GM18870 (cell line): ENCODE measurements around the gene SYNE1.

Experiments used
- ATAC-seq: cut with Tn5 transposase; IDR thresholded peaks from one replicate; pipeline ENCODE4 v1.9.1; 2021; ENCODE audit warnings: moderate library complexity; ENCODE audit not compliant: unreplicated experiment

SYNE1 gene

DNA sequence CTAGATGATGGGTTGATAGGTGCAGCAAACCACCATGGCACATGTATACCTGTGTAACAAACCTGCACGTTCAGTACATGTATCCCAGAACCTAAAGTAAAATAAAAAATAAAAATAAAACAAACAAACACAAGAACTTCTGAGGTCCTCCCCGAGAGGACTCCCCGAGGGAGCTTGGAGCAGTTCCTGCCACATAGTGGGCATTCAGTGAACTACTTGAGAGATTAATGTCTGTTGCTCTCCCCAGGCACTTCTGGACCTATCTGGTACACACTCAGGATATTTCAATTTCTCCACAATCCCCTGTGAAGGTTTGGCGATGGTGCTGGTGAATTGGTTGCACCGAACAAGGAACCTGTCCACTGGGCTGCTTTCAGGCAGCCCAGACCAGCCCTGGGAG lies 518.5 kb downstream of the SYNE1 start:
- no peak for ATAC-seq

DNA sequence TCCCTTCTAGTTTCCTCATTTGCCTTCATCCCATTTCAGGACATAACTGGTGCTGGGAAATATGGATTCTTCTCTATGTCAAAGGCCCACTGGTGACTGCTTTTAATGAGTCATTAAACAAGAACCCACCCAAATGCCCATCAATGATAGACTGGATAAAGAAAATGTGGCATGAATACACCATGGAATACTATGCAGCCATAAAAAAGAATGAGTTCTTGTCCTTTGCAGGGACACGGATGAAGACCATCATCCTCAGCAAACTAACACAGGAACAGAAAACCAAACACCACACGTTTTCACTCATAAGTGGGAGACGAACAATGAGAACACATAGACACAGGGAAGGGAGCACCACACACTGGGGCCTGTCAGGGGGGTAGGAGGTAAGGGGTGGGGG lies 518.9 kb downstream of the SYNE1 start:
- no peak for ATAC-seq

DNA sequence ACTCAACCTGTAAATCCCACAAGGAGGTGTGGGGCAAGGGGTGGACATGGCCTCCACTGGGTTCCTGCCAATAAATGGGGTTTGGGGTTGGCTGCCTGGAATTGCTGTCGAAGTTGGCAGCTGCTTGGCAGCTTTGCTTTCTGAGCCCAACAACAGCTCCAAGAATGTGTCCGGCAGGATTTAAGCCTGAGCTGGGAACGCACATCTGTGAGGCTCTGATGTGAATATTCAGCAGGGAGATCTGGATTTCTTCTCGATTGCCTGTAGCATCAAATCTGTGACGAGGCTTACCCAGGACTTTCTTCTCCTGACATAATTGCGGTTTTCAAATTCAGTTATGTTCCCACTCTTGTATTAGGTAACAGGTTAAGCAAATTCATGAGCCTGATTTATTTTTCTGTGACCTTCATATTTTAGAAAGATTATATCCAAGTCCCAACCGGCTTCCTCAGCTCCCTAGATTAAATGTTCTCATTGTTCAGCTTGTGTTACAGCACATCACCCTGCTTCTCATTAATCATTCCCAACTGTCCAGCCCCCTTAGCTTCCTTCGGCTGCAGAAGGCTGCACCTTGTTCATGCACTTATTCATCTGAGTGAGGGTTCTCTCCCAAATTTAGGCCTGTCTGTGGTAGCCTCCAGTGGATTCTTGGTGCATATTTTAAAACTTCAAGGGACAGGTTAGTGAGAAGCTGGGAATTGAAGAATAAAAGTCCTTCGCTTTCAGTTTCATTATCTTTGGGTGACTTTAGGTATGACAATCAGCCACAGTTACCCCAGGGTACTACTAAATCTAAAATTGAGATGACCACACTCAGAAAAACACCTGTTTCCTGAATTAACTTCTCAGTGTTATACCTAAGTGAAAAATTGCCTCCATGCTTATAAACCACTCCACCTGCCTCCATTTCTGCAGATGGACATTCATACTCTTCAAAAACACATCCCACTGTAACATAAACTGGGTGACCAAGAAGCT lies 519.7 kb downstream of the SYNE1 start:
- ATAC-seq = peak; percentile 87

DNA sequence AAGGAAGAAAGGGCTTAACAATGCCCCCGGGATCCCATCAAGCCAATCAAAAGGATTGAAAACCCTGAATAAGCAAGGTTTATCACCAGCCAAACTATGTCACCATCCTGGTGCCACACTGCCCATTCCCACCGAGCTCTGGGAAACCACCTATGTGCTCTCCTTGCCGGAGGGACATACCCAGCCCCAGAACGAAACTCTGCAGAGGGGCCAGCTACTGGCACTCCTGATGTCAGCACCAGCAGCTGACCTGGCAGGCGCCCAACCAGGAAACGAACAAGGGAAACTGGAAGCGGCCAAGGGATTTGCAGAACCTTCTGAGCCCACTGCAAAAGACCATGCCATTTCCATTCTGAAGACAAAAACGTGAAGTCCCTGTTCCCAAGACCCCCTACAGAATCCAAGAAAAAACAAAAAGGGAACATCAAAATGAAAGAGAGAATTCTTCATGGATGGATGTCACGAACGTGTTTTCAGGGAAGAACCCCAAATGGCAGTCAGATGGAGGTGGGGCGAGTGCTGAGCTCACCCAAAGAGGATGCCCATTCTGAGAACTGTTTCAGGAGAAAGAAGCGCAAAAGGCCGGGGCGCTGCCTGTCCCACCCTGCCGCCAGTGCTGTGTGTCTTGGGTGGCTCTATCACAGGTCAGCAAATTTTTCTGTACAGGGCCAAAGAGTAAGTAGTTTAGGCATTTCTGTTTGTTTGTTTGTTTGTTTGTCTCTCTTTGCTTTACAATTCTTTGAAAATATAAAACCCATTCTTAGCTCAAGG lies 524.5 kb downstream of the SYNE1 start:
- no peak for ATAC-seq

DNA sequence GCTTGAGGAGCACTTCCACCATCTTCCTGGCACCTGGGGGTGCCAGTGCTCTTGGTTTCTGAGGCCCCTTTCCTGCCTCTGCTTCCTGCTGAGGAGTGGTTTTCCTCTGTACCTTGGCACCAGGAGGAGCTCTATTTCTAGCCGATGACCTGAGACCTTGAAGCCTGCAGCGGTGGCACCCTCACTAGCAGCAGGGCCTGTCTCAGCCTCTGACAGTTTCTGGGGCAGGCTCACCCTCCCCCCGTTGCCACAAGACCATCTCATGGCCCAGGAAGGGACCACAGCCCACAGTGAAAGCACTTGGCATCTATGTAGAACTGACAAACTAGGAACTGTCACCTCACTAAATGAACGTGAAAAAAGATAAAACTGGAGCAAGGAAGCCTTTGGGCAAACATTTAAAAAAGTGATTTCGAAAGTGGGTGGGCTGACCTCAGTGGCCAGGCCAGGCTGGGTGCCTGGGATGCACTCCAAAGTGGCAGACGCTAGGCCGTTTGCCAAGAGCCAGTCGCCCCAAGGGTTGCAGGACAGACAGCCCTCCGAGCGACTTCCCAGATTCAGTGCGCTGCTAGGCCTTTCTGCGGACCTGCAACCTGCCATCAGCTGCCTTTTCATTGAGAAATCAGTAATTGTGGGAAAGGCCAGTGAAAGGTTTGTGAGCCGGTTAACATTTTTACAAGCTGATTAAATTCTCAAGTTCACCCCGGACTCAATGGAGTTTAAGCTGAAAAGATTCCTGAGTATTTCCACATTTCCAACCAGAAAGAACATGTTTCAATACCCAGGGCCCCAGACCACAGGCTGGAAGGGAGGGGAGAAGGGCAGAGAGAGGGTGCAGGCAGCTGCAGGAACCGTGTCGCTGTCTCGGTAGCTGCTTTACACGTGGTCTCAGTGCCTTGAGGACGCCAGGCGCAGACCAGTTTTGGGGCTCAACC lies 526.0 kb downstream of the SYNE1 start:
- no peak for ATAC-seq

DNA sequence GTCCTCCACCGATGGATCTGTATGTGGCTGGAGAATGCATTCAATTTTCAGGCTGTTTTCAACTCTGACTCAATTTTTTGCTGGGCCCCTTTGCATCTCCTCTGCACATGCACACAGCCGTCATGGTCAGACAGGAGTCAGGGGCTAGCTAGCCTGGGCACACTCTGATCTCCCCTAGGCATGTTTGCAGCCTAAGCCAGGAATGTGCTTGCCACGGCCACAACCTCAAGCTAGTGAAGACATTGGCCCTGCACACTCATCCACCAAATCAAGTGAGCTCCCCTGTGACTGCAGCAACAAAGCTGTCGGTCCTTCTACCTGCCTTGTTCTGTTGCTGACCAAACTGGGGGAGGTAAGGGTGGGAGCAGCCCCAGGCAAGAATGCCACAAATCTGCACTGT lies 529.2 kb downstream of the SYNE1 start:
- ATAC-seq = no peak

DNA sequence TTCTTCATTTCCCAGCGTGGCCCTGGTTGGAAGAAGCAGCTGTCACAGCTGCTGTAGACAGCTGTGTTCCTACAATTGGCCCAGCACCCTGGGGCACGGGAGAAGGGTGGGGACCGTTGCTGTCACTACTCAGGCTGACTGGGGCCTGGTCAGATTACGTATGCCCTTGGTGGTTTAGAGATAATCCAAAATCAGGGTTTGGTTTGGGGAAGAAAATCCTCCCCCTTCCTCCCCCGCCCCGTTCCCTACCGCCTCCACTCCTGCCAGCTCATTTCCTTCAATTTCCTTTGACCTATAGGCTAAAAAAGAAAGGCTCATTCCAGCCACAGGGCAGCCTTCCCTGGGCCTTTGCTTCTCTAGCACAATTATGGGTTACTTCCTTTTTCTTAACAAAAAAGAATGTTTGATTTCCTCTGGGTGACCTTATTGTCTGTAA lies 537.0 kb downstream of the SYNE1 start:
- ATAC-seq = no peak

DNA sequence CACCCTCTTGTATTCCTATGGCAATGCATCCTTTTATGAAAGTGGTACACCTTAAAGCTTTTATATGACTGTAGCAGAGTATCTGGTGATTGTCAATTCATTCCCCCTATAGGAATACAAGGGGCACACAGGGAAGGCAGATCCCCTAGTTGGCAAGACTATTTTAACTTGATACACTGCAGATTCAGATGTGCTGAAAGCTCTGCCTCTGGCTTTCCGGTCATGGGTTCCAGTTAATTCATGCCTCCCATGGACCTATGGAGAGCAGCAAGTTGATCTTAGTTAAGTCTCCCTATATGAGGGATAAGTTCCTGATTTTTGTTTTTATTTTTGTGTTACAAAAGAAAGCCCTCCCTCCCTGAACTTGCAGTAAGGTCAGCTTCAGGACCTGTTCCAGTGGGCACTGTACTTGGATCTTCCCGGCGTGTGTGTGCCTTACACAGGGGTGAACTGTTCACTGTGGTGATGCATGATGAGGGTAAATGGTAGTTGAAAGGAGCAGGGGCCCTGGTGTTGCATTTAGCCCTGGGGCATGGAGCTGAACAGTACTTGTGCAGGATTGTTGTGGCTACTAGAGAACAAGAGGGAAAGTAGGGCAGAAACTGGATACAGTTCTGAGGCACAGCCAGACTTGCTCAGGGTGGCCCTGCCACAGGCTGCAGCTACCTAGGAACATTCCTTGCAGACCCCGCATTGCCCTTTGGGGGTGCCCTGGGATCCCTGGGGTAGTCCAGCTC lies 537.5 kb downstream of the SYNE1 start:
- ATAC-seq = no peak

DNA sequence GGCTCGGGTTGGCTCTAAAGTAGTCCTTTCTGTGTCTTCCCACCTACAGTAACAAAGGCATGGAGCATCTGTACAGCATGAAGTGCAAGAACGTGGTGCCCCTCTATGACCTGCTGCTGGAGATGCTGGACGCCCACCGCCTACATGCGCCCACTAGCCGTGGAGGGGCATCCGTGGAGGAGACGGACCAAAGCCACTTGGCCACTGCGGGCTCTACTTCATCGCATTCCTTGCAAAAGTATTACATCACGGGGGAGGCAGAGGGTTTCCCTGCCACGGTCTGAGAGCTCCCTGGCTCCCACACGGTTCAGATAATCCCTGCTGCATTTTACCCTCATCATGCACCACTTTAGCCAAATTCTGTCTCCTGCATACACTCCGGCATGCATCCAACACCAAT lies 538.5 kb downstream of the SYNE1 start:
- no peak for ATAC-seq

DNA sequence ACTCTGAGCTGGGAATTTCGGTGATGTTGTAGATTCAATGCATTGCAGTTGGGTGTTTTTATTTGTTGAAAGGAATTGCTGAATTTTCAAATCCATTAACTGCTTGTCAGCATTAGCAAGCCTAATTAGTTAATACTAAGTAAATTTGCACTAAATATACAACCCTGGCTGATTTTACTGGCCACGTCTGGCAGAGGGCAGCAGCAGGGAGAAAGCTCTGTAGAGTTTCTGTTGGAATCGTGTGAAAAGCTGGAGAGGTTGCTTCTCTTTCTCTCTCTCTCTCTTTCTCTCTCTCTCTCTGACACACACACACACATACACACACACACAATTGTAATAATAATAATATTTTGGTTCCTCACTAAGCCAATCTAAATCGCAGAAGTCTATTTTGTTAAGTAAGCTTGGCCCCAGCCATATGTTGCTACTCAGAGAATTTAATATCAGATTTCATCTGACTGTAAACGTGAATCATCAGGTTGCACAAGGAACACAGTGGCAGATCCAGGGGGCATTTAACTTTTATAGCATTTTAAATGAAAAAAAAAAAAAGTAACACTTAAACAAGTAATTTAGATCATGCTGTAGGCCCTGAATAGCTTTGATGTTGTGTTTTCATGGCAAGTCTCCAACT lies 540.2 kb downstream of the SYNE1 start:
- ATAC-seq = no peak

DNA sequence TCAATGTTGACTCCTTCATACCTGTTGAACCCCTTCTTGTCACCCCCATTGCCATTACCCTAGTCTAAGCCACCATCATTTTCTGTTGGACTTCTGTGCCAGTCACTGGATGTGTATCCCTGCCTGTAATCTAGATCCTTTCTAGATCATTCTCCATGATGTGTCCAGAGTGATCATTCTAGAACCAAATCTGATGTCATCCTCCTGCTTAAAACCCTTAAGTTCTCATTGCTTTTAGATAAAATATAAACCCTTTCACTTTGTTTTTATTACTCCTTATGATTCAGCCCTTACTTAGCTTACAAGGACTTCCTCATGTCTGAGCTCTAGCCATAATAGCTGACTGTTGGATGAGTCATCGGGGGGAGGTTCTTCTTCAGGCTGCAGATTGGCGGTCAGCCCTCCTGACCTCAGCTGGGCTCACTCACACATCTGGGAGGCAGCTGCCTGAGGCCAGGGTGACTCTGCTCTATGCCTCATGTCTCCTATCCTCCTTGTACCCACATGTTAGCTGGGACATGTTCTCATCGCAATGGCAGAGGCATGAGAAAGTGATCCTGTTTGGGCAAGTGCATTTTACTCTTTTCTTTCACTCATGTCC lies 542.1 kb downstream of the SYNE1 start:
- ATAC-seq = no peak

DNA sequence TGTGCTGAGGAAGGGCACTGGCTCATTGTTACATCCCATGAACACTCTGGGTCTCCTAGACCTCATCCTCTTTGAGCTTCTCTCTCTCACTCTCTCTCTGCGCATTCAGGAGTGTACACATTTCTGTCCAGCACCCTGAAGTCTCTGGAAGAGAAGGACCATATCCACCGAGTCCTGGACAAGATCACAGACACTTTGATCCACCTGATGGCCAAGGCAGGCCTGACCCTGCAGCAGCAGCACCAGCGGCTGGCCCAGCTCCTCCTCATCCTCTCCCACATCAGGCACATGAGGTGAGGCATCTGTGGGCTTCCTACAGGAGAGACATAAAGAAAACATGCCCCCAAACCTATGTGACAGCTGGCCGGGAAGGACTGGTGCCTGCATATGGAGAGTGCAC lies 542.9 kb downstream of the SYNE1 start:
- no peak for ATAC-seq

DNA sequence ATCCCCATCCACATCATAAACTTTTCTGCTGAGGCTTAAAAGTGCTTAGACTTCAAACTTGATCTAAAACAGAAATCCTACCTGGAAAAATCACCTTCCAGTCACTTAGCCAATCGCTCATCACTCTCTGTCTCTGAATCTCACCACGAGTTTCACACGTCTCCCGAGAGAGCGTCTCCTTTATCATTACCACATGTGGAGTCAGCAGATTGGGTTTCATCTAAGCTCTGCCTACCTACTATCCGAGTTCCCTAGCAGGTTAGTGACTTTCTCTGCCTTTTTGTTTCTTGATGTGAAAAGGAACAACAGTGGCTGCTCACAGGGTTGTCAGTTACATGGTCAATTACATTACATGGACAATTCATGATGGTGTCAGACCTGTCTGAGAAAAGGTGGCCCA lies 543.5 kb downstream of the SYNE1 start:
- no peak for ATAC-seq

DNA sequence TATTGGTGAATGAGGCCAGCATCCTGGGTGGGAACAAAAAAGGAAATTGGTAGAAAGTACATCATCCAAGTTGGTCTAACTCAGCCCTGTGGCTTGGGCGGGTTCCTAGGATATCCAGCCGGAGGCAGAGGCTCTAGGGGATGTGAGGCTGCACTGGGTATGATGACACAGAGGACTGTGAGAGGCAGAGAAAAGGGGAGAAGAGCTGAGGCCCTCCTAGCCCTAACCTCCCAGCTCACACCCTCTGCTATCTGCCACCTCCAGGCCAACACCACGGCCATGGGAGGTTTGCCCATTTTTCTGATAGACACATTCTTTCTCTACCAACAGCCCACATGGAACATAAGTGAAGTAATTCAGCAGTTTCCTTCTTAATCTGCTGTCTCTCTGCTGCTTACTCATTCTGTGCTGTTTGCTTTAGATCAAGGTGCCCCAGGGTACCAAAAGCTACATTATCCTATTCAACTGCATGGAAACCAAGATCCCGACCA lies 545.3 kb downstream of the SYNE1 start:
- no peak for ATAC-seq

DNA sequence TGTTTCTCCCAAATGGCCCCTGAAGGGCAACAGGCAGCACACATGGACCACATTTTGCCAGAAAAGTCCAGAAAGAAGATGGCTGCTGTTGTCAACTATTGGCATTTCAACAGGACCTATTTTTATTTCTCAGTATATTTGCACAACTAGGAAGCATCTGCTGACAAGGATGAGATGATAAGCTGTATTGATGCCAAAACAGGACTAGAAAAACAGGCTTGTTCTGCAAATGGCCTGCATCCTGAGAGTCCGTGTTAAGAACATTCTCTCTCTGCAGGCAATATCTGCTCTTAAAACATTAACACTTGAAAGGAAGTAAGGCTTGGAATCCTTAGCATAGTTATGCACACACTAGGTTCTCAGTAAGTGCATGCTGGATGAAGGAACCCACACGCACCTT lies 546.0 kb downstream of the SYNE1 start:
- no peak for ATAC-seq

DNA sequence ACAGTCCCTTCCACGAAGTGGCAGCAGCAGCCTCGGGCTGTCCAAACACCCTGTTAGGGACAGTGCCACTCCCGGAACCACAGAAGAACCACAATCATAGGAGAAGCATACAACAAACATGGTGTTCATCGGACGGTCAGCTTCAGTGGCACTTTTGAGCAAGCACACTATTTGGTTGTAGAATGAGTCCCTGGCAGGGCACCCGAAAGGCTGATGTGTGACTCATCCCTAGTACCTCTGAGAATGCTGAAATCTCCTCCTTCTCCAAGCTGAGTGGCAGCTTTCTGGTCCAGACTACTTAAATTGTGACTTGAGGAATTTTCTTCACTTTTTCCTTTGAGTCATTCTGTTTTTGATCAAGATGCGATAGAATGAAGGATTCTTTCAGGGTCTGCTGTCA lies 547.2 kb downstream of the SYNE1 start:
- ATAC-seq = no peak

DNA sequence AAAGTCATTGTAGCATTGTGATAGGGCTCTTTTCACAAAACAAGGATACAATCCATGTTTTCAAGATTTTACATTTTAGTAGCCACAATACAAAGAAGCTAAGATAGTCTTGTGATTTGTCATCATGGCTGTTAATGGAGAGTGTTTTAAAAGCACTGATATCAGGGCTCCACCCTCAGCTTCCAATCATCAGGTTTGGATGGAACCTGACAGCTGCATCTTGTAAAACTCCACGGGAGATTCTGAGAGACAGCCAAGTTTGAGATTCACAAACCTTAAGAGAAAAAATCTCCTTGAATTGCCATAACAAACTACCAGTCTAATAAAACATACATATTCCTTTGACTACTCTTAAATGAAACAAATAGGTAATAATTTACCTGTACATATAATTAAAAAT lies 549.5 kb downstream of the SYNE1 start:
- ATAC-seq = no peak

DNA sequence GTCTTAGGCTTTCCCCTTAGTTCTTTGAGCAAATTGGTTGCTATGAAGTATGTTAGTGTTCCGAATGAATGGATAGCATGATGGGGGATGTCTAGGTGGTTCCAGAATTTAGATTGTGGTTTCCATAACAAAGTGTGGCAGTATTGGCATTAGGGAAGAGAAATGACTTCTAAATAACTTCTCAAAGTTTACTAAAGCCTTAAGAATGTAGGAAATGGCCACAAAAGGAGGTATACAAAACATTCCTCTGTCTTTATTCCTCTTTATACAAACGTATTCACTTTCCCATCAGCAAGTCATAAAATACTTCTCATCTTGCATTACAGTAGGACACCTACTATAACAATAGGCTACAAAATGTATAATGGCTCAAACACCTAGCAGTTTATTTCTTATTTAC lies 550.1 kb downstream of the SYNE1 start:
- no peak for ATAC-seq

DNA sequence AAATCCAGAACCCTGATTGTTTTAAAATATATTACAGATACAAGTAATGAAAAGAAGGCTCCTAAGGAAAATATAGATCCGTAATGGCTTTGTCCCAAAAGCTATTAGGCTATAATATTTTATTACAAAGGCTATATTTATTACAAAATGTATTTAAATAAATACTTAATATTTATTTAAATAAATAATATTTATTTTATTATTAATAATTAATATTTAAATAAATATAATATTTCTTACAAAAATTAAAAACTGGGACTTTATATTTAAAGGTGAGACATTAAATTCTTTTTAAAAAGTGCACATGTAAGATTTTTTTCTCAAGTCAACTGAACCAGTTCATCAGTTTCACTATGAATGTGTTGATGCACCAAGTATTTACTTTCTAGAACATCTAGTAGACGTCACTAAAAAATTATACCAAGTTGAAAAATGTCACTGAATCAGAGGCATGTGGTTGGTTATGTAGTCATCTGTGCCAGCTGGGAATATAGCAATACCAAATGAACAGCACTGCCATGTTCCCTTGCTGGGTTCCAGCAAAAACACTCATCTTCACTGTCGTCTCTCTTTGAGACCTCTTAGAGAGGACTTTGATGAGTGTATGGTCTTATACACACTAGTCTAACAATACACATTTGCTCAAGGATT lies 550.8 kb downstream of the SYNE1 start:
- no peak for ATAC-seq
